ENCODE measurements around the gene NCR2. TPM values are rescaled to one million over a fixed set of nuclear protein-coding genes. Genes with fewer than 3 reads are reported as not detected.
A peak's percentile ranks its signal among the peaks of the same experiment; 100 is the strongest.

NCR2 gene
- total RNA-seq, 4 donors from 2014 or later, result not detected

DNA sequence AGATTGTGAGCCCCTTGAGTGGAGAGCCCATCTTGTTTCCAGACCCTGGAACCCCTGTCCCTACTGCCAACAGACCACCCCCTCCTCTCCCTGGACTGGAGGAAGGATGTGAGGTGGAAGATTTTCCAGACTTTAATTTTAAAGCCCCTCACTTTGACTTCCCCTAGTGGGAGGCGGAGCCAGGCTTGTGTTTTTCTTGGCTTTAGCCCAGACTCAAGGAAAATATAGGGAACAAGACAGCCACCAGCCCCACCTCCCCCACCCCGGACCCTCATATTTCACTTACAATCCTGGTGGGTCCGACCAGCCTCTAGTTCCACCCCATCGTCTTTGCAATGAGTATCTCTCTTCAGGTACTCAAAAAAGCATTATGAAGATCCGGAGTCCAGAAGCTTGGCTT, 40.8 kb downstream of the NCR2 start:
- H3K4me3 ChIP-seq (ENCODE audit: low read depth, poor library complexity, severe bottlenecking), result no peak overlapping the region
- intact Hi-C loops (cut with DNase I; ENCODE audit: low total_unique reads), result loop anchor here (10.0 kb wide), 1 partner anchor 209 kb away; no protein-coding TSS in a partner anchor
- peak in 1 of 2 donors; percentile 62 for DNase-seq (ENCODE audit: low spot score in 2 of 2)
- WGBS, 2 donors, result 57 to 64% methylated on average over 5 of the region's 5 CpGs
- TF ChIP-seq, protein P1, sequence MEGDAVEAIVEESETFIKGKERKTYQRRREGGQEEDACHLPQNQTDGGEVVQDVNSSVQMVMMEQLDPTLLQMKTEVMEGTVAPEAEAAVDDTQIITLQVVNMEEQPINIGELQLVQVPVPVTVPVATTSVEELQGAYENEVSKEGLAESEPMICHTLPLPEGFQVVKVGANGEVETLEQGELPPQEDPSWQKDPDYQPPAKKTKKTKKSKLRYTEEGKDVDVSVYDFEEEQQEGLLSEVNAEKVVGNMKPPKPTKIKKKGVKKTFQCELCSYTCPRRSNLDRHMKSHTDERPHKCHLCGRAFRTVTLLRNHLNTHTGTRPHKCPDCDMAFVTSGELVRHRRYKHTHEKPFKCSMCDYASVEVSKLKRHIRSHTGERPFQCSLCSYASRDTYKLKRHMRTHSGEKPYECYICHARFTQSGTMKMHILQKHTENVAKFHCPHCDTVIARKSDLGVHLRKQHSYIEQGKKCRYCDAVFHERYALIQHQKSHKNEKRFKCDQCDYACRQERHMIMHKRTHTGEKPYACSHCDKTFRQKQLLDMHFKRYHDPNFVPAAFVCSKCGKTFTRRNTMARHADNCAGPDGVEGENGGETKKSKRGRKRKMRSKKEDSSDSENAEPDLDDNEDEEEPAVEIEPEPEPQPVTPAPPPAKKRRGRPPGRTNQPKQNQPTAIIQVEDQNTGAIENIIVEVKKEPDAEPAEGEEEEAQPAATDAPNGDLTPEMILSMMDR (IDR thresholded peaks at IDR 0.05), result no peak
- no peak for TF ChIP-seq POLR2A (IDR thresholded peaks at IDR 0.05)

DNA sequence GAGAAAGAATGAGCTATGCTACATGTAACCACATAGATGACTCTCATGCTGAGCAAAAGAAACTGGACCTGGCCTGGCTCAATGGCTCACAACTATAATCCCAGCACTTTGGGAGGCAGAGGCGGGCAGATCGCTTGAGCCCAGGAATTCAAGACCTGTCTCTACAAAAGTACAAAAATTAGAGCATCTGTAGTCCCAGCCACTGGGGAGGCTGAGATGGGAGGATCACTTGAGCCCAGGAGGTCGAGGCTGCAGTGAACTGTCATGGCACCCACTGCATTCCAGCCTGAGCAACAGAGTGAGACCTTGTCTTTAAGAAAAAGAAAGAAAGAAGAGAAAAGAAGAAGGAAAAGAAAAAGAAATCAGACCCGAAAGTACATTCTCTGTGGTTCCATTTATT, 41.7 kb downstream of the NCR2 start:
- TF ChIP-seq, protein P1 (IDR thresholded peaks at IDR 0.05), result no peak
- no peak for TF ChIP-seq POLR2A (IDR thresholded peaks at IDR 0.05)
- no peak overlapping the region for H3K4me3 ChIP-seq (ENCODE audit: low read depth, poor library complexity, severe bottlenecking)
- DNase-seq (ENCODE audit: low spot score in 2 of 2), result peak in 1 of 2 donors; percentile 31
- intact Hi-C loops (cut with DNase I; ENCODE audit: low total_unique reads), result loop anchor here (10.0 kb wide), 1 partner anchor 208 kb away; no protein-coding TSS in a partner anchor
- 85 to 89% methylated on average over 4 of the region's 4 CpGs for WGBS, 2 donors

DNA sequence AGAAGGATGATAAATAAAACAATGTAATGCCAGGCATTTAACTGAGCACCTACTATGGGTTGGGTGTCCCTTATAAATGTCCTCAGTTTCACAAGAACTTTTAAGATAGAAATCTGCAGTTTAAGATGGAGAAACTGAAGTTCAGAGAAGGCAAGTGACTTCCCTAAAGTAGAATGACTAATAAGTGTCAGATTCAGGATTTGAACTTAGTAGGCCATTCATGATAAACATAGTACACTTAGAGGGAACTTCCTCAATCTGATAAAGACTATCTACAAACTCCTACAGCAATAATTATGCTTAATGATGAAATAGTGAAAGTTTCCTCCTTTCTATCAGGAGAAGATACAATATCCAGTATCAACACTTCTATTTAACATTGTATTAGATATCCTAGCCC, 43.9 kb downstream of the NCR2 start:
- DNase-seq (ENCODE audit: low spot score in 2 of 2), result no peak
- intact Hi-C loops (cut with DNase I; ENCODE audit: low total_unique reads), result loop anchor here (10.0 kb wide), 1 partner anchor 205 kb away; no protein-coding TSS in a partner anchor
- no peak for TF ChIP-seq POLR2A (IDR thresholded peaks at IDR 0.05)
- H3K4me3 ChIP-seq (ENCODE audit: low read depth, poor library complexity, severe bottlenecking), result no peak overlapping the region

DNA sequence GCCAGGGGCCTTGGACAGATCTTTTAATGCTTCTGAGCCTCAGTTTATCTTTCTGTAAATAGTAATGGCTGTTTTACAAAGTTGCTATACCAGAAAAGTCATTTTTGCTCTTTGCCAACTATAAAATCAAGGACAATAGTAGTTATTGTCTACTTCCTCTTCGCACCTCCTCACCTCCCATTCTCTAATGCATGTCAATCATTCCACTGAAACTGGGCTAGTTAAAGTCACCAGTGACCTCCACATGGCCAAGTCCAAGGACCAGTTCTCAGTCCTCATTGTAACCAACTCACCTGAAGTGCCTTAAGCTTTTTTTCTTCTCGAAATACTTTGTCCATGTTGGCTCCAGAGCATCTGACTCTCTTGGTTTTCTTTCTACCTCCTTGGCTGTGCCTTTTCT, 51.2 kb downstream of the NCR2 start:
- no peak overlapping the region for H3K4me3 ChIP-seq (ENCODE audit: low read depth, poor library complexity, severe bottlenecking)
- WGBS, 2 donors, result 62 to 84% methylated on average over 2 of the region's 2 CpGs
- intact Hi-C loops (cut with DNase I; ENCODE audit: low total_unique reads), result no loop called here
- TF ChIP-seq, protein P1 (IDR thresholded peaks at IDR 0.05), result no peak
- TF ChIP-seq POLR2A (IDR thresholded peaks at IDR 0.05), result no peak
- DNase-seq (ENCODE audit: low spot score in 2 of 2), result no peak

DNA sequence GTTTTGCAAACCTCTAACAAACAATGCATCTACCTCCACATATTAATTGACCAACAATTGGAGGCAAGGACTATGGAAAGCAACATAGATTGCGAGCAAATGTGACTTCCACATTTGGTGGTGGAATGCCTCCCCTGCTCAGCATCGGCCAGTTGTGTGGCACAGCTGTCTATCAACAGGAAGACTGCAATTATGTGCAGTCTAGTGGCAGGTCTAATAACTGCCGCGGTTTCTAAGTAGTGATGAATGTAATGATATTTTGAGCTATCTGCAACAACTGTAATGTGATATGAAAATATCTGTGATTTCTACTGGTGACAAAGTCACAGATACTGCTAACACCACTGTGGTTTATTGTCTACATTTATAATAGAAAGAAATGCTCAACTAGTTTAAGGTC, 56.8 kb downstream of the NCR2 start:
- TF ChIP-seq, protein P1 (IDR thresholded peaks at IDR 0.05), result no peak
- no peak for TF ChIP-seq POLR2A (IDR thresholded peaks at IDR 0.05)
- H3K4me3 ChIP-seq (ENCODE audit: low read depth, poor library complexity, severe bottlenecking), result no peak overlapping the region
- intact Hi-C loops (cut with DNase I; ENCODE audit: low total_unique reads), result no loop called here
- 74 to 75% methylated on average over 4 of the region's 4 CpGs for WGBS, 2 donors
- DNase-seq (ENCODE audit: low spot score in 2 of 2), result peak in 1 of 2 donors; percentile 20

DNA sequence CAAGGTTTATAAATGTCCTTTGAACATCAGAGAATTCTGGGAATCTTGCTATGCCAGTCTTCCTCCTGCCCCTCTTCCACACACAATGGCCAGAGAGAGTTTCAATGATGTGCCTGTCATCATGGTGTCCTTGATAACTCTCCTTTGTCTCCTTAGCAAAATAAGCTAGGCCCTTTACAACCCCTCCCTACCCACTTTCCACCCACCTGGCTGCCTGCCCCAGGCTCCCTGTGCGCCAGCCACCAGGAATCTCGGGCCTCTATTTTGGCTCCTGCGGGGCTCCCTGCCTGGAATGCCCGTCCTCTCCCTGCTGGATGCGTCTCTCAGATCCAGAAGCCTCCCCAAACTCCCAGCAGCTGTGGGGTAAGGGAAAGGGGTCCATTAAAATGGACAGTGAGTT, 60.9 kb downstream of the NCR2 start:
- DNase-seq (ENCODE audit: low spot score in 2 of 2), result peak in 1 of 2 donors; percentile 37
- WGBS, 2 donors, result 37 to 61% methylated on average over 5 of the region's 5 CpGs
- no peak overlapping the region for H3K4me3 ChIP-seq (ENCODE audit: low read depth, poor library complexity, severe bottlenecking)
- intact Hi-C loops (cut with DNase I; ENCODE audit: low total_unique reads), result no loop called here
- TF ChIP-seq, protein P1 (IDR thresholded peaks at IDR 0.05), result no peak
- no peak for TF ChIP-seq POLR2A (IDR thresholded peaks at IDR 0.05)

Data from lower leg skin (tissue), 4 donors.